ENCODE measurements around the gene ZBTB18. TPM values are rescaled to one million over a fixed set of nuclear protein-coding genes. Genes with fewer than 3 reads are reported as not detected.
A peak's percentile ranks its signal among the peaks of the same experiment; 100 is the strongest.

ZBTB18 gene
- total RNA-seq, 1 donor from 2014 or later = 16.3 TPM

DNA sequence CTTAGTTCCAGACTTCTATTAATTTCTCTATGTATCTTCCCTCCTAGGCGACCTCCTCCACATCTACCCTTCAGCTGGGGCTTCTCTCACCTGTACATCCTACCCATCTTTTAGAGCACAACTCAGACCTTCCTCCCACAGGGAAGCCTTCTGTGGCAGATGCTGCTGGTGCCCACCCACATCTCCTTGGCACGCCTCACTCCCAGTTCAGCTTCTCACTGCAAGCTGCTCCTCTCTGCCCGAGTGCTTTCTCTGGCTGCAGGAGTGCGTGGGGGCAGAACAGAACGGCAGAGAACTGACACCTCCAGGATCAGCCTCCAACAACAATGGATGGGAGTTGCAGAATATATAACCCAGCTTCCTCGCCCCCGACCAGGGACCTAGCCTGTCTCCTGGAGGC, 36.5 kb downstream of the ZBTB18 start:
- no peak for DNase-seq (ENCODE audit: low read depth)

DNA sequence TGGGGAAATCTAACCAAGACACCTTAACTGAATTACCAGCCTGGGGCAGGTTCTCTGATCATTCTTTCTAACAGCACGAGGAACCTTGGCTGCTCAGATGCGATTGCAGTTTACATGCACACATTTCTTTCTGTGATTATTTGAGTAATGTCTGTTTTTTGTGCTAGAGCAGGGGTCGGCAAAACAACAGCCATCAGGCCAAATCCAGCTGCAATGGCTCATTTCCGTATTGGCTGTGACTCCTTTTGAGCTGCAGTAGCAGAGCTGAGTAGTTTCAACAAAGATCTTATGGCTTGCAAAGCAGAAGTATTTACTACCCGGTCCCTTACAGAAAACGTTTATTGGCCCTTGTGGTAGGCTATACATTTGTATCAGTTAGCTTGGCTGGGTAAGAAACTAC, 37.1 kb downstream of the ZBTB18 start:
- DNase-seq (ENCODE audit: low read depth) = no peak

DNA sequence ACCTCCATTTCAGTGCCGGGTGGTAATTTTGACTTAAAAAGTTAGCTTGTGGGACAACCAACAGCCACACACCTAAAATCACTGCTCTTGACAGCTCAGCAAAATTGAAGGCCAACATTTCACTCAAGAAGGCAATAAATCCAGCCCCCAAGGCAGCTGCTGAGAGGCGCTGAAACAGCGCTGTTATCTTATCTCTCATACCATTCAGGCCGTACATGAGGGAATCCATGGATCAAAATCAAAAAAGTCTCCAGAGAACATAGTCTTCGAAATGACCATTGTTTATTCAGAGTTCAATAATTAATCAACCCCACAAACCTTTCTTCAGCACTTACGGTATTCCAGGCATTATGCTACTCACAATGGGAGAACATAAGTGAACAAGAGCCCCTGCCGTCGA, 38.5 kb downstream of the ZBTB18 start:
- DNase-seq (ENCODE audit: low read depth) = peak; percentile 74

DNA sequence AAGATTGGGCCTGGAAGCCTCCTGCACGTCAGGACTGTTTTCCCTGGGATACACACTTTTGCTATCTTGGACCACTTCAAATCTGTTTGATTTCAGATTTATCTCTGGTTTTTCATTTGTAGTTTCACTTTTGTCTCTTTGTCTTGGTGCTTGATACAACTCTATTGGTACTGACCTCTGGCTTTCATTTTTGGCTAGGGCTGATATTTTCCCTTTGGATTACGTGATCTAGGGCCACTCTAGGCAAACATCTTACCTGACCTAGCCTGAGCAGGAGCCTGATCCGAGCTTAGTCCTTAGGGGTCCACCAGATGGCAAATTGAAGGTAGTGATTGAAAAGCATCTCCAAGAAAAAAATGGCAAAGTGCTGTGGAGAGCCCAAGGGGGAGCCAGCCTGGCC, 39.6 kb downstream of the ZBTB18 start:
- DNase-seq (ENCODE audit: low read depth) = no peak

DNA sequence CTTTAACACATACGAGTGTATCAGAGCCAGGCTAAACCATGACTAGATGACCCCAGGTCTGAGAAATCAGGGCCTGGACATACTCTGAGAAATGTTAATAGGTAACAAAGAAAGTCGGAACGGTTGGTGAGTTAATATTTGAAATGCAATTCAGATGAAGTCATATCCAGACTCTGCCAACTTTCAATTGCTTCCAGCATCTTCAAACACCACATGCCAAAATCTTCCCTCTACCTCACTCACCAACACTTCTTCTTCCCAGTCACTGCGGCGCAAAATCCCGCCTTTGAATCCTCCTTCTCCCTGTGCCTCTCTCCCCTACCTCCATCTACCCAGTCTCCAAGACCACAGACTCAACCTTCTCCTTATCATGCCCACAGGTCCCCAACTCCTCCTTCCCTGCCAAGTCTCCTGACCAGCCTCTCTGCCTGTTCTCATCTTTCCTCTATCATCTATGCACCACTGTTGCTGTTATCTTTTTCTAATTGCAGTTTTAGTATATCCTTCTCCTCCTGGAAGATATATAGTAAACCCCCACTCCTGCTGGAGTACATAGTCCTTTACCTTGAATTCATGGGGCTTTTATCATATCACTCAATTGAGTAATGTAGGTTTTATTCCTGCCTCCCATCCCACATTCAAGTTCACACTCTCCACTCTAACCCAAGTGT, 41.3 kb downstream of the ZBTB18 start:
- peak; percentile 95 for DNase-seq (ENCODE audit: low read depth)

DNA sequence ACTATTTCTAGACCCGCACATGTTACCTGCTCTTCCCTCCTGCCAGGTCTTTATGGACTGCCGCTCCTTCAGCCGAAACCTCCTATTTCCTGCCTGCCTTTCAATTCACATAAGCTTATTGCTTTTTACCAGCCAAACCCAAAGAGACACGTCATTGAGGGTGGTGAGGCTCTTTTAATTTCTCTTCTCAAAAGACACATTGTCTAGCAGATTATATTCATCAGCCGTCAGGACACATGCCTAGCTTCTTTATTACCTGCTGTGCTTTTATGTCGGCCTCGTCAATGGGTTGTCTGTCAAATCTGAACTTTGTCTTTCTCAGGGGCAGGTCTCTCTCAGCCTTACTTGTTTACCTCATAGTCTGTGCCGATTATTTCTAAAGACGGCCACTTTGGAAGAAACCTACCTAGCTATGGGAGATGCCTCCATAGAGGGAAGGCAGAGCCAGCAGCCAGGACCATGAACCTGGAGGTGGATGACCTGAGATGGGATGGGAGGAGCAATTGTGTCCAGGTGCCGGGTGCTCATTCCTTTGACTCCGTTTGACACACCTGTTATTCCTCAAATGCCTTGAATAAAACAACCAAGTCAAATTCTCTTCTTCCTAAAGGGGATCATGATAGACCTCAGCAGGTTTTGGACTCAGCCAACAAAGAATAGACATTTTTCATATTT, 42.0 kb downstream of the ZBTB18 start:
- peak; percentile 40 for DNase-seq (ENCODE audit: low read depth)

DNA sequence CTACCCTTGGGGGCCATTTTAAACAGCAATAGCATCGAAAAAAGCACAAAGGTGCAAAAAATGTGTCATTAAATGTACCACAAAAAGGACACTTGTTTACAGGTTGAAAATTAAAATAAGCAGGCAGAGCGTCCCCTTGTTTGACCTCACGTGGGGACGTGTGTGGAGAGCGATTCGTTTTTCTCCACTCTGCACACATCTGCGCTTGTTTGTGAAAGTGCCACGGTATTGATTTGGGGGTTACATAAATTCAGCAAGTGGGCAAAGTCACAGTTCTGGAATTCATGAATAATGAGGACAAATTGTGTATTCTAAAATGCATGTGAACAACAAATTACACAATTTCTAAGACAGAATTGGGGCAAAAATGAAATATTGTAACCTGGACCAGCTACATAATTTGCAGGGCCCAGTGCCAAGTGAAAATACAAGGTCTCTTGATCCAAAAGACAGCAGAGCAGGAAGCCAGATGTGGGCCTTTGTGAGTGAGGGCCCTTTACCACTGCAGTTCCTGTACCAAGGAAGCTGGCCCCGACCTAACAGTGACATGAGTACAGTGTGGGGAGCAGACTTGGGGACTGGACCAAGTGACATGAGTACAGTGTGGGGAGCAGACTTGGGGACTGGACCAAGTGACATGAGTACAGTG, 43.9 kb downstream of the ZBTB18 start:
- DNase-seq (ENCODE audit: low read depth) = no peak

DNA sequence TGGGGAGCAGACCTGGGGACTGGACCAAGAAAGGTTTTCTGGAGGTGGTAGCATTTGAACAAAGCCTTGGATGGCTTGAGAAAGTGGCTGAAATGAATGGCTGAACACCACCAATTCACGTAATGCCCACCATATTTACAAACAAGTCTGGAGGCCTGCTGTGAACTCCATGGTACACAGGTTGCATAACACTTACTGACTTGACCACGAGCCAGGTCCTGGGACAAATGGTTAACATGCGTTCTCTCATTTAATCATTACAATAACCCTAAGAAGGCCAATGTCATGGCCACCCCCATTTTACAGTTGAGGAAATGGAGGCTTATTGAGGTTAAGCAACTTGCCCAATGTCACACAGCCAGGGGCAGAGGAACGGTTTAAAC, 44.4 kb downstream of the ZBTB18 start:
- peak; percentile 31 for DNase-seq (ENCODE audit: low read depth)

DNA sequence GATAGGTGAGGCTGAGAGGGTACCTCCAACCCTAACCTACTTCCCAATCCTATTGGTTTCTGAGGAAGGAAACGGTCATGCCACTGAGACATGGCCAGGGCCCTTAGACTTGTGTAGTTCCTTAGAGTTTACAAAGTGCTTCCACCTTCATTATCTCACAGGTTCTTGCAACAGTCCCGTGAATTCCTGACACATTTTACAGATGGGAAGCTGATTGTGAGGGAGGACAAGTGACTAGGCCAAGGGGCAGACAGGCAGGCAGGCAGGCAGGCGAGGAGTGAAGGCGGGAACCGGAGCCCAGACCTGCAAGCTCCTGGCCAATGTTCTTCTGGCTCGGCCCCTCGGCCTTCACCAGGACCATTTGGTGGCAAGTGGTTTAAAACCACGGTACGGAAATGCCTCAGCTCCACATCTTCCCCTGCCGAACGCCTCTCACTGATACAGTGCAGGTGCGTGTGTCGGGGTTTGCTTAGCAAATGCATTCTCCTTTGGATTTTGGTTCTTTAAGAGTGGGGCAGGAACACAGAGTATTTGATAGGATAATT, 45.1 kb downstream of the ZBTB18 start:
- DNase-seq (ENCODE audit: low read depth) = no peak

DNA sequence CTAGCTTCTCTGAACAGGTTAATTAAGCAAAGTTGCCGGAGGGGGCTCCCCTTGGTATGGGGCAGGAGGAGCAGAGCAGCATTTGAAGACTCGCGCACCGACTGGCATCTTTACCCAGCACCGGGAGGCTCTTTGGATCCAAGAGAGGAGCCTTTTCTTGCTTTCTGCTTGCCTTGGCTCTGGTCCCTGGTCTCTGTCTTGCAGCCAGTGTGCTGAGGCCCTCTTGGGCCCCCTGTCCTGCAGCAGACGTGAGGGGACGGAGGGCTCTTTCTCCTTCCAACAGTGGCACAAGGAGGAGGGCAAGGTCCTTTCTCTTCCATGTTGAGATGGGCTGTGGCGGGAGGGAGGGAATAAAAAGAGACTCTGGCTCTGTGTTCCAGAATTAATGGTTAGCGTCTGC, 45.6 kb downstream of the ZBTB18 start:
- DNase-seq (ENCODE audit: low read depth) = no peak

DNA sequence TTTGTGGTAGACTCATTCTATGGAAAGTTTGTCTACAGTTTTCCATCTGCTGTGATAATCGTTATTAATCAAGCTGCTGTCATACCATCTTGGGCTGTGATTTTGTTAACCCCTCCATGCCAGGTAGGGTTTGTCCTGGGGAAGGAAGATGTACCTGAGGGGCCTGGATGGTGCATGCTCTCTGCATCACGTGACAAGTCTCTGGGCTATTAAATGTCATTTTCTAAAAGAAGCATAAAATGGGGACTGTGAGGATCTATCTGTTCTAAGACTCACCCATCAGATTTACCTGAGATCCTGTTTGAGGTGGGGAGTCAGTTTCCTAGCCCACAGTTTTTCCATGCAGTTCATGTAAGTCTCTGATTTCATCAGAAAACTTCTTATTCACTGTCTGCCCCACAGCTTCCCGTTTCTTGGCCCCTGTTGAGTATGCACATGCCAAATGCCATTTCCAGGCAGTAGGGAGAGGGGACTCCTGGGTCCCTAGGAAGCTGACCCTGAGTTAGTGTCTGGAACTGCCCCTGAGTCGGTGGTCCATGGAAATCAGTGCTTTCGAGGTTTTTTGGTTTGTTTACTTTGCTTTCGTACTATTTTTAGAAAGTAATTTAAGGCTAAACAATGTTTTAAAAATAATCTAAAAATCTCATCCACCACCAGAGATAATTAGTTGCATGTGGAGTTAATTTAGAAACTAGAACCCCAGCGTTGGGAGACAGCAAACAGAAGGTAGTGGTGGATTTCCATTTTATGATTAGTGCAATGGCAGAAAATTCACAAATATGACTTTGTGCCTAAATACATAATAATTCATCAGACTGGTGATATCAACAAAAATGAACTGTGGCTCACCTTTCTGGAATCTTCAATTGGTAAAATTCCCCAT, 46.7 kb downstream of the ZBTB18 start:
- DNase-seq (ENCODE audit: low read depth) = no peak

DNA sequence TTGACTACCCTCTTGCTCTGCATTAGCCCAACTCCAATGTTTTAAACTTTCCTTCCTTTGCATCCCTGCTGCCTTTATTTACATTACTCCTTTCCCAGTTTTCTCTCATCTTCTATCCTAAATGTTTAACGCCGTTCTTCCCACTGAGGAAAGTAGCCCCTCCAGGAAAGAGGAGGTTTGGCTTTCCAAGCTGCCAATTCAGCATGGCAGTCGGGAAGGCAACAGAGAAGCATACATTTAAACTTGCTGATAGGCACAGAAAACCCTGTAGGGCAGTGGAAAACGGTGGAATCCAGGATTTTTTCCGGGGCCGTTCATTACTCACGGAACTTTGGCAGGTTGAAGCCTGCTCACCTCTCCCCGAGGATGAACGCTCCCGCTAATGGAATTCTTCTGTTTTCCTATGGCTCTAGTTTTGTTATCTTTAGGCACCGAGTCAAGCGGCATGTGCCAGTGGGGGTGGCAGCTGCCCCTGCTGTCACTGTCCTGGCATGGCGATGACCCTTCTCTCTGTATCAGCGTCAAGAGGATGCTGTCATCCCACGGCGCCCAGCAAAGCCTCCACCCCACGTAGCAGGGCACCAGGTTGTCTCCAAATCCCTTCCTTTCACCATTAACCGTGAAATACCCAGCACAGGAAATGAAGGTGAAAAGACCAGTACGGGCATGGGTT, 48.3 kb downstream of the ZBTB18 start:
- no peak for DNase-seq (ENCODE audit: low read depth)

DNA sequence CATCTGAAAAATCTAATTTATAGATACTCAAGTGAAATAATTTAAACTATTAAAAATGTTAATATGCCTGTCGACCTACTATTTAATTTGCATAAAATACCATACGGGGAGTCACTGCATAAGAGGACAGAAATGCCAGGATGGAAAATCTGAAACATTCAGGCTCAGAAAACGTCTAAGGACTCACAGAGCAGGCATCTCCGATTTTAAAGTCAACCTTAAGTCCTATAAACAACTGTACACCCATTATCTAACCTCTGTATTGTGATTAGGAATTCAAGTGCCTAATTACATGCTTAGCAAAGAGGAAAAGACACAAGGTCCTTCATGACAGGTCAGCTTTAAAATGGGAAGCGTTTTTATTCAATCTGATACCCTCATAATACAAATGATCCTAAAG, 49.2 kb downstream of the ZBTB18 start:
- DNase-seq (ENCODE audit: low read depth) = no peak

DNA sequence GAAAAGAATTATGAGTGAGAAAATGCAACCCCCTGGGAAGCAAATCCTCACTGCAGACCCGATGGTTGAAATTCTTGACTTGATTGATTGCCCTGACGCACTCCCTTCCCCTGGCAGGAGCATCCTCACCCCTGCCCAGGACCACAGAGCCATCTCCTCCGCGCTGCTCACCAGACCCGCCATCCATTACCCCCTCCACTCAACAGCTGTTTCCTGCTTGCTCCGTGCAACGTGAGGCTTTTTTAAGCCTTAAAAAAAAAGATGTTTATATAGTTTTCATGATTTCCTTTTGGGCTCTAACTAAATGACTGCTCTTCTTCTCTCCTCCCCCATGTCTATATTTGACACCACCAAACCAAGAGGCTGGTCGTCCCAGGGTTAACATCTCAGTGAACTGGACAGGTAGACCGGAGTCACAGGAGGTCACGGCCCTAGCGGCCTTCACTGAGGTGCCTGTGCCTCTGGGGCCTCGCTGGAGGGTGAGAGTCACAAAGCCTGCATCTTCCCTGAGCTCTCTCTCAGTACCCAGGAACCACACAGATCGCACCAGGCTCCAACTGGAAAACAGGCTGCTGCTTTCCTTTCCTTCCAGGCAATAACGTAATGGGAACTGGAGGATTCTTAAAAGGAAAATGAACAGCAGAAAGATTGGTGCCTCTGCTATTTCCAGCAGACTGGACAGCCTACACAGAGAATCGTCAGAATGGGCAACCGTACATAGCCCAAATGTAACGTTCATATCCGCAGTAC, 49.8 kb downstream of the ZBTB18 start:
- no peak for DNase-seq (ENCODE audit: low read depth)

DNA sequence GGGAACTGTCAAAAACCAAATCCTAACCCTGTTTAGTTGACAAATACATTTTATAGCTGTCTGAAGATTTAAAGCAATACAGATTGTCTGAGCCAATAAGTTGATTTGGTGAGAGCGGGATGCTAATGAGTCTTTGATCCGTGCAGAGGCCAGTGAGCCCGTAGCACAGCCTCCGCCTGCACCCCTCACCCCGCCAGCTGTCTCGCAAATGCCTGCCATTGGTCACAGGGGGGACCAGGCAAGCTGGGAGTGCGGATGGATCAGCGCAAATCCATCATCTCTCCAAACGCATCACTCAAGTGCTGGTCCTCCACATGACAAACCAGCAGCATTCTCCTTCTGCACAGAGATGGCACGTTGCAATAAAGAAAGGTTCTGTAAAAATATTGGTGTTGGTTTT, 51.0 kb downstream of the ZBTB18 start:
- no peak for DNase-seq (ENCODE audit: low read depth)

DNA sequence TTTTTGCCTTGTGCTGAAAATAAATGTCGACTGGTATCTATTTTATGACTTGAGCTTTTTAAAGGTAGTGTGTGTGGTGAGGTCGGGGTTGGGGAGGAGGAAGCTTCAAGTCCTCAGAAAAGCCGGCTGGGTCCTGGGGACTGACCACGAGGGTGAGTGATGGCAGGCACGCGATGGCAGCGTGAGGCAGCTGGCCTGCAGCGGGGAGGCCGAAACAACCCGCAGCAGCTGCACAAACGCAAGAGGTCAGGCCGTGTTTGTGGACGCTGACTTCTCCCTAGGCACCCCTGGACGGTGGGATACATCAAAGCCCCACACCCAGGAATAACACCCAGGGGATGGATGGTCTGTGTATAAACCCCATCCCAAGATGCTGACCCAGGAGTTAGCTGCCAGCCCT, 51.4 kb downstream of the ZBTB18 start:
- DNase-seq (ENCODE audit: low read depth) = no peak

DNA sequence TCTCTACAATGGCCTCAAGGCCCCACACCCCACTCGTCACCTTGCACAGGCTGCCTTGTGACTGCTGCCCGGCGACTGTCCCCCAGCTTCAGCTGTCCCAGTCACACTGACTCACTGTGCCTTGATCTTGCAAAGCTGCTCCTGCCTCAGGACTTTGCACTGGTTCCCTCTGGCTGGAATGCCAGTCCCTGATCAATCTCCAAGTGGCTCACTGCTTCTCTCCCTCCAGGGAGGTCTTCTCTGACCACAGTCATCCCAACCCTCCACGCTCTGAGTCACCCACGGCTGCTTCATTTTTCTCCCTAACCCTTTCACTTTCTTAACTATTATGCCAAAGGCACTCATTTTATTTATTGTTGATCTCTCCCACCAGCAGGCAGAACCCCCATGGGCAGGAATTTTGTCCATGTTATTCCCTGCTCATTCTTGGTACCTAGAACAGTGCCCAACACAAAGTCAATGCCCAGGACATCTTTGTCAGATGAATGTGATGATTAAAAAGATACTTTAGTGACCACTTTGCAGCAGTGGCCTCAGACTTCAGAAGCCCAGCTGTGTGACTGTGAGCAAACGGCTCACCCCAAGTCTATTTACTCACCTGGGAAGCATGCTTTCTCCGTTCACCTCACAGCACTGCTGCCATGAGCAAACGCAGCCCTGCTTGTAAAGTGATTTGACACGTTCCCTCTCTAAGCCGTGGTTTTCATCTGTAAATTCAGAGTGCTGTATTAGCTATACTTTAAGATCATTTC, 53.4 kb downstream of the ZBTB18 start:
- DNase-seq (ENCODE audit: low read depth) = peak; percentile 97

DNA sequence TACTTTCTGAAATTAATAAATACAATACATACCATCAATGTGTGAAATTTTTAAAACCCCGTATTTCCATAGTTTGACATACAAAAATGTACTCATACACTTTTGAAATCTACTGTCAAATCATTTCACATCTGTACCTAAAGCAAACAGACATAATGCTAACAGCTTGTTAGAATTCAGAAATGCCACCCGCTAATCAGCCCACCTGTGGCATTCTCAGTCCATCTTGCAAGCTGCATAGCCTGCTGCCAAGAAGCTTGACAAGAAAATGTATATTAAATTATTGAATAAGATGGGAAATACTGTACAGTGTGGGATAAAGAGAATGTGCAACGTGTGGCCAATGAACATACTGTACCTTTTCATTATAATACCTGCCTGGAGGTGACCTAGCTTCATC, 55.1 kb downstream of the ZBTB18 start:
- no peak for DNase-seq (ENCODE audit: low read depth)

Measured in renal cortical epithelial cell (primary cell).